SJSA1 (cell line): ENCODE measurements around the gene SMURF2. TPM values are rescaled to one million over a fixed set of nuclear protein-coding genes. Genes with fewer than 3 reads are reported as not detected.
A peak's percentile ranks its signal among the peaks of the same experiment; 100 is the strongest.
"Not testable (repeated sequence)": the region's sequence is repeated elsewhere in the genome, so short reads cannot be mapped to it uniquely, and the experiment has no call there.

Experiments
- DNase-seq, 2 experiments: peaks; one replicate each; pipeline ENCODE4 v3.0.0-alpha.2; 2015 to 2020; ENCODE audit warnings: low spot score in 2 of 2, low read depth in 1 of 2
- H3K27ac ChIP-seq: fragments of 250-450 bp; sonication (Bioruptor Pico); 2 replicates; pipeline ENCODE4 v1.5.1; 2020; ENCODE audit warnings: mild to moderate bottlenecking, moderate library complexity
- H3K27me3 ChIP-seq: fragments of 250-450 bp; sonication (Bioruptor Pico); replicated peaks from 2 replicates; pipeline ENCODE4 v1.5.1; 2020; ENCODE audit warnings: mild to moderate bottlenecking, moderate library complexity
- H3K36me3 ChIP-seq: fragments of 250-450 bp; sonication (Bioruptor Pico); 2 replicates; pipeline ENCODE4 v1.5.1; 2020; ENCODE audit warnings: mild to moderate bottlenecking
- H3K4me1 ChIP-seq: fragments of 250-450 bp; sonication (Bioruptor Pico); replicated peaks from 2 replicates; pipeline ENCODE4 v1.6.1; 2021; ENCODE audit warnings: mild to moderate bottlenecking
- H3K4me3 ChIP-seq: fragments of 250-450 bp; sonication (Bioruptor Pico); 2 replicates; pipeline ENCODE4 v1.5.1; 2020; ENCODE audit warnings: mild to moderate bottlenecking
- H3K9me3 ChIP-seq: fragments of 250-450 bp; sonication (Bioruptor Pico); replicated peaks from 2 replicates; pipeline ENCODE4 v1.5.1; 2020; ENCODE audit warnings: mild to moderate bottlenecking
- total RNA-seq: library from RNA; depleted of rRNA; stranded (reverse); fragments of >200 nt; shearing (Covaris generic); gene quantifications from 2 replicates; pipeline ENCODE4 v1.2.3, GENCODE V29; 2014

SMURF2 gene
- total RNA-seq, 1 experiment from 2014 or later, result 101 TPM

- DNase-seq, result no peak
- peaks cover 70% of the 10 kb centered on the region for H3K4me1 ChIP-seq
- no peaks in the 10 kb centered on the region for H3K27me3 ChIP-seq
- H3K27ac ChIP-seq, result no peak overlapping the region
- H3K9me3 ChIP-seq, result no peaks in the 10 kb centered on the region
- no peaks in the 10 kb centered on the region for H3K36me3 ChIP-seq
- H3K4me3 ChIP-seq, result no peak overlapping the region
These were observed 23.6 kb upstream of the SMURF2 start for GRCh38 chr17:64685705-64686104.

GRCh38 chr17:64683796-64684195, 21.7 kb upstream of the SMURF2 start:
- H3K4me1 ChIP-seq, result peaks cover 75% of the 10 kb centered on the region
- DNase-seq, result peak; percentile 76 to 78
- H3K27ac ChIP-seq, result peak overlapping the region; percentile 95
- no peaks in the 10 kb centered on the region for H3K27me3 ChIP-seq
- no peaks in the 10 kb centered on the region for H3K9me3 ChIP-seq
- no peak overlapping the region for H3K4me3 ChIP-seq
- no peaks in the 10 kb centered on the region for H3K36me3 ChIP-seq

- no peaks in the 10 kb centered on the region for H3K27me3 ChIP-seq
- no peaks in the 10 kb centered on the region for H3K36me3 ChIP-seq
- peaks cover 71% of the 10 kb centered on the region for H3K4me1 ChIP-seq
- peak overlapping the region; percentile 19 for H3K4me3 ChIP-seq
- no peaks in the 10 kb centered on the region for H3K9me3 ChIP-seq
- peak; percentile 88 to 99 for DNase-seq
- peak overlapping the region; percentile 95 for H3K27ac ChIP-seq
These were observed 20.4 kb upstream of the SMURF2 start for GRCh38 chr17:64682261-64683181.

GRCh38 chr17:64679710-64680216, 17.7 kb upstream of the SMURF2 start:
- Histone ChIP-seq H3K9me3 (no peaks in the 10 kb centered on the region), H3K4me3 (no peak overlapping the region), H3K27ac (peak overlapping the region; percentile 95), H3K4me1 (peaks cover 63% of the 10 kb centered on the region), H3K36me3 (no peaks in the 10 kb centered on the region), H3K27me3 (no peaks in the 10 kb centered on the region)
- peak; percentile 89 to 92 for DNase-seq

- Histone ChIP-seq H3K27me3 (no peaks in the 10 kb centered on the region), H3K9me3 (no peaks in the 10 kb centered on the region), H3K4me1 (peaks cover 47% of the 10 kb centered on the region), H3K36me3 (no peaks in the 10 kb centered on the region), H3K27ac (no peak overlapping the region), H3K4me3 (no peak overlapping the region)
- DNase-seq, result no peak
These were observed 14.7 kb upstream of the SMURF2 start for GRCh38 chr17:64676763-64677162.

- not testable (repeated sequence) for H3K4me3 ChIP-seq
- H3K27ac ChIP-seq, result peak overlapping the region; percentile 93
- peak; percentile 50 to 79 for DNase-seq
These were observed 8.9 kb upstream of the SMURF2 start for GRCh38 chr17:64670843-64671590.

GRCh38 chr17:64667807-64668721, 6.0 kb upstream of the SMURF2 start:
- H3K36me3 ChIP-seq, result not testable (repeated sequence)
- H3K27ac ChIP-seq, result peak overlapping the region; percentile 55
- peak; percentile 92 to 93 for DNase-seq

More at GRCh38 chr17:64670843-64671590, 8.9 kb upstream of the SMURF2 start:
- not testable (repeated sequence) for H3K36me3 ChIP-seq, H3K27me3 ChIP-seq, H3K9me3 ChIP-seq
- peaks cover 45% of the 10 kb centered on the region for H3K4me1 ChIP-seq

GRCh38 chr17:64664299-64664981, 2.3 kb upstream of the SMURF2 start:
- Histone ChIP-seq H3K36me3 (peaks cover 13% of the 10 kb centered on the region), H3K27ac (peak overlapping the region; percentile 88), H3K4me1 (peaks cover 52% of the 10 kb centered on the region)
- H3K9me3 ChIP-seq, H3K27me3 ChIP-seq, H3K4me3 ChIP-seq: not testable (repeated sequence)
- peak; percentile 81 to 90 for DNase-seq

More at GRCh38 chr17:64667807-64668721, 6.0 kb upstream of the SMURF2 start:
- H3K4me1 ChIP-seq, result peaks cover 63% of the 10 kb centered on the region
- H3K27me3 ChIP-seq, H3K4me3 ChIP-seq, H3K9me3 ChIP-seq: not testable (repeated sequence)

- H3K9me3 ChIP-seq, H3K27me3 ChIP-seq, H3K4me3 ChIP-seq: not testable (repeated sequence)
- H3K27ac ChIP-seq, result peak overlapping the region; percentile 88
- peak; percentile 80 to 83 for DNase-seq
- peaks cover 13% of the 10 kb centered on the region for H3K36me3 ChIP-seq
- peaks cover 52% of the 10 kb centered on the region for H3K4me1 ChIP-seq
These were observed 1.7 kb upstream of the SMURF2 start for GRCh38 chr17:64663836-64664235.

GRCh38 chr17:64662774-64663367, 764 bp upstream of the SMURF2 start:
- Histone ChIP-seq H3K9me3 (no peaks in the 10 kb centered on the region), H3K27ac (peak overlapping the region; percentile 88), H3K4me1 (peaks cover 53% of the 10 kb centered on the region), H3K36me3 (peaks cover 17% of the 10 kb centered on the region), H3K27me3 (no peaks in the 10 kb centered on the region), H3K4me3 (peak overlapping the region; percentile 100)
- DNase-seq, result peak in 1 of 2 experiments; percentile 32

- H3K9me3 ChIP-seq, result no peaks in the 10 kb centered on the region
- H3K4me3 ChIP-seq, result peak overlapping the region; percentile 100
- DNase-seq, result peak in 1 of 2 experiments; percentile 50
These were observed 456 bp downstream of the SMURF2 start for GRCh38 chr17:64661726-64661975.

GRCh38 chr17:64660978-64661725, 955 bp downstream of the SMURF2 start:
- Histone ChIP-seq H3K36me3 (peaks cover 24% of the 10 kb centered on the region), H3K4me3 (peak overlapping the region; percentile 100), H3K4me1 (peaks cover 61% of the 10 kb centered on the region), H3K27ac (0 out of 2 replicates have a peak overlapping the region, but pooled peaks have one; percentile 2)
- peak; percentile 44 to 47 for DNase-seq
- not testable (repeated sequence) for H3K9me3 ChIP-seq, H3K27me3 ChIP-seq

More at GRCh38 chr17:64661726-64661975, 456 bp downstream of the SMURF2 start:
- H3K27ac ChIP-seq, result peak overlapping the region; percentile 88
- H3K27me3 ChIP-seq, result no peaks in the 10 kb centered on the region
- peaks cover 23% of the 10 kb centered on the region for H3K36me3 ChIP-seq
- peaks cover 60% of the 10 kb centered on the region for H3K4me1 ChIP-seq
